GM18907 (cell line): ENCODE data around the gene ECHDC3.

Source experiments
- ATAC-seq: cut with Tn5 transposase; IDR thresholded peaks from one replicate; pipeline ENCODE4 v1.9.1; 2021; ENCODE audit warnings: mild to moderate bottlenecking, moderate library complexity; ENCODE audit not compliant: unreplicated experiment

Gene ECHDC3

GRCh38 chr10:11810313-11810766, 68.2 kb downstream of the ECHDC3 start:
- ATAC-seq: no peak

GRCh38 chr10:11810973-11811372, 68.8 kb downstream of the ECHDC3 start:
- no peak for ATAC-seq

GRCh38 chr10:11813177-11813576, 71.0 kb downstream of the ECHDC3 start:
- no peak for ATAC-seq
